NCI-H510A treated with DMSO at 0.1 percent for 48 hours (cell line): ENCODE results near the gene MPST.
"Not testable (repeated sequence)": the region's sequence is repeated elsewhere in the genome, so short reads cannot be mapped to it uniquely, and the experiment has no call there.

Source experiments
- DNase-seq: peaks from one replicate; lab custom pipeline; 2025; lab: John Stamatoyannopoulos, UW

Gene MPST

DNA sequence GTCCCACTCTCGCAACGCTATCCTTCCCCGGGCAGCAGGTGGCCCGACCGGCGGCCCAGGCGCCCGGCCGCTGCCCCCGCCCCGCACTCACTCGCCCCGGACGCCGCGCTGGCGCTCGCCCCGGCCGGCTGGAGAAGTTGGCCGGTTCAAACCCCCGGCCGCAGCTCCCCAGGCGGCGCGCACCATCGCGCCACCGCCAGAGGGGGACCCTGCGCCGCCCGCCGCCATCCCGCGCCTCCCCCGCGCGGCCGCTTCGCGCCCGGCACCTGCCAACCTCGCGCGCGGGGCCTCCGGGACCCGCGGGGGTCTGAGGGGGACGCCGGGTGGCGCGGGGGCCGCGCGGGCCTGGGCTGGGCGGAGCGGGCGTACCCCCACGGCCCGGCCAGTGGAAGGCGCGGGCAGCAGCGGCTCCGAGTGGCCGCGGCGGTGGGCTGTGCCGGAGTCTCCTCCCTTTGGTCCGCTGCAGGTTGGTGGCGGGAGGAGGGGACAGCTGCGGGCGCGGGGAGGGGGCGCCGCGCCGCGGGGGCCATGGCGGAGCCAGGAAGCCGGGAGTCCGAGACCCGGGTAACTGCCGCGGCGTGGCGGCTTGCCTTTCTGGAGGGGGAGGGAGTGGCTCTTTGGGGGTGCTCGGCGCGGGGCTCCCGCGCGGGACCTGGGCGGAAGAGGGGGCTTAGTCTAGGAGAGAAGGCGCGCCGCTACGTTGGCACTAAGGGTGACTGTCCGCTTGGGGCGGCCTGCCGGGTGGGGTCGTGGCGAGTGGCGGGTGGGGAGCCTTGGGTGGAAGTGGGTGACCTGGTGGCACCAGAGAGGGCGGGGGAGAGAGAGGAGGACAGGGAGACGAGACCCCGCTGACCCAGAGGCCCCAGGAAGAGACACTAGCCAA is at the start of gene MPST, which contains the start of gene TST:
Gene MPST (plus strand): TSS at position 434 of the 883 bp plus-strand sequence. CDS start 95 bp downstream, at position 529.
Gene TST (minus strand): TSS at position 139 of the 883 bp plus-strand sequence. CDS start 715 bp downstream, outside the sequence.
- peak; percentile 48 for DNase-seq

GRCh38 chr22:36971341-36972125 is 48.0 kb upstream of the MPST start:
- DNase-seq = no peak

DNA sequence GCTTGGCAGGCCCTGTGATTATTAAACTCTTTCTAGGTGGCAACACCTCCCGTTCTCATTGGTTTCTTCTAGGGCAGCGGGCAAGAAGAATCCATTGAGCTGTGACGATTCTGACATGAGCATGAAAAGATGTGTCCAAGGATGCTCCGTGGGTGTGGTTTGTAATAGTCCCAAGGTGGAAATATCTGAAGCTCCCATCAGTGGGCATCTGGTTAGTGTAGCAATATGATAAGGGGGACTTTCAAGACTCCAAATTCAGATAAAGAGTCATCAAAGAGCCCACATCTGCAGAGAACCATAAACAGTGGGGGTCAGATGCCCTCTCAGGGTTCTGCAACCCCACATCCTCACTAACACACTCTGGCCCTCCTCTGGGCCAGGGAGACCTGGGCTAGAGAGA is 42.9 kb upstream of the MPST start:
- no peak for DNase-seq

DNA sequence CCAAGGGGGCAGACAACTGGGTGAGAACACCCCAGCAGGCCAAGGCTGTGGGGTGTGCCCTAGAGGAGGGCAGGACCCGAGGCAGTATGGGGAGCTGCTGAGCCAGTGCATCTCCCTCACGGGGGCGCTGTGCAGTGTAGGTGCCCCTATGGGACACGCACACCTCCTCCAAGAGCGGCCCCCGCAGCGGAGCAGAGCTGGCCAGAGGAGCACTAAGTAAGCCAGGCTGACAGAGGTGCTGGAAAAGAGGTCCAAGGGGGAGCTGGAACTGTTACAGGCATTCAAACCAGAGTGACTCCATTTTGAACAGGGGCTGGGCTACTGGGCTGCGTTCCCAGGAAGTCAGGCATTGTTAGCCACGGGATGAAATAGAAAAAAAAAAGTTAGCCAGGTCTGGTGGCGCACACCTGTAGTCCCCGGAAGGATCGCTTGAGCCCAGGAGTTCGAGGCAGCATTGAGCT is 42.1 kb upstream of the MPST start:
- DNase-seq = no peak

DNA sequence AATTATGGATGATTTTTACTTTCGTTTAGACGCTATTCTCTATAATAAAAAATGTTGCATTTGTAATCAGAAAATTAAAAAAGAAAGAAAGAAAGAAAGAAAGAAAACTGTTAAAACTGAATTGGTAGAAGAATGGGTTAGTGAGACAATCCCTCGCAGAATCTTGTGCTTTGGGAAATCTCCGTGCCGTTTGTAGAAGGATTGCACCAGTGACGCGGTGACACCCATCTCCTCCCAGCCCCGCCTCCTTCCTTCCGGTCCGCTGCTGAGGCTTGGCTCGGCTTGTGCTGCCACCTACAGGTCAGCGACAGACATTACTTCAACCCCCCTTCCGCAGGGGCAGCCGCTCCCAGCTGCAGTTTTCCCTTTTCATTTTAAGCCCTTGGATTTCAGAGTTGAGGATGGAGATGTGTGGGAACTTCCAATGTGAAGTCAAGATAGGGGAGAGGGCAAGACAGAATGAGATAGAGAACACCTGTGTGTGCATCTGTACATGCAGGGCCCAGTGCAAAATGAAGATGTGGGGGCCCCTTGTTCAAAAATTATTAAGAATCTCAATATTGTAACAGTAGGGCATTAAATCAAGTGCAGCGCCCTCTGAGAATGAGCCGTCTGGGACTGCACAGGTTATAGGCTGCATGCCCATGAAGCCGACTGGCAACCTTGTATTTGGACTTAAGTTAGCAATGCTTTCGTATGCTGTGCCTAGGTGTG is 41.4 kb upstream of the MPST start:
- peak; percentile 63 for DNase-seq

DNA sequence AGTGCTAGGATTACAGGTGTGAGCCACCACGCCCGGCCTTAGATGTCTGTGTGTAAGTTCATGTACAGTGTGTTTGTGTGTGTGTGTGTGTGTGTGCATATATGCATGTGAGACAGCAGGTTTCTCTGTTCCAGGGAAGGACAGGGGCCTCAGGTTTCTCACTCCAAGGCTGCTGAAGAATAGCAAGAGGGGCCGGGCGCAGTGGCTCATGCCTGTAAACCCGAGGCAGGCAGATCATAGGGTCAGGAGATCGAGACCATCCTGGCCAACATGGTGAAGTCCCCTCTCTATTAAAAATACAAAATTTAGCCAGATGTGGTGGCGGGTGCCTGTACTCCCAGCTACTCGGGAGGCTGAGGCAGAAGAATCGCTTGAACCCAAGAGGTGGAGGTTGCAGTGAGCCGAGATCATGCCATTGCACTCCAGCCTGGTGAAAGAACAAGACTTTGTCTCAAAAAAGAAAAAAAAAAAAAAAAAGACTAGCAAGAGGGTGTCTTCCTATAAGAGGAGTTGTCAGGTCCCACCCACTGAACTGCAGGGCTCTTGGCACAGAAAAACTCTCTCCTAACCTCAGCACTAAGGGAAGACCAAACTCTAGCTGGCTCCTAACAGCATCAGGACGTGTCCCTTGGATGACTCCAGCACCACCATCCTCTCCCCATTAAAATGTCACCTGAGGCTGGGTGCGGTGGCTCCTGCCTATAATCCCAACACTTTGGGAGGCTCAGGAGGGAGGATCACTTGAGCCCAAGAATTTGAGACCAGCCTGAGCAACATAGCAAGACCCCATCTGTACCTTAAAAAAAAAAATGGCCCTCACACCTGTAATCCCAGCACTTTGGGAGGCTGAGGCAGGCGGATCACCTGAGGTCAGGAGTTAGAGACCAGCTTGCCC is 40.3 kb upstream of the MPST start:
- no peak for DNase-seq

DNA sequence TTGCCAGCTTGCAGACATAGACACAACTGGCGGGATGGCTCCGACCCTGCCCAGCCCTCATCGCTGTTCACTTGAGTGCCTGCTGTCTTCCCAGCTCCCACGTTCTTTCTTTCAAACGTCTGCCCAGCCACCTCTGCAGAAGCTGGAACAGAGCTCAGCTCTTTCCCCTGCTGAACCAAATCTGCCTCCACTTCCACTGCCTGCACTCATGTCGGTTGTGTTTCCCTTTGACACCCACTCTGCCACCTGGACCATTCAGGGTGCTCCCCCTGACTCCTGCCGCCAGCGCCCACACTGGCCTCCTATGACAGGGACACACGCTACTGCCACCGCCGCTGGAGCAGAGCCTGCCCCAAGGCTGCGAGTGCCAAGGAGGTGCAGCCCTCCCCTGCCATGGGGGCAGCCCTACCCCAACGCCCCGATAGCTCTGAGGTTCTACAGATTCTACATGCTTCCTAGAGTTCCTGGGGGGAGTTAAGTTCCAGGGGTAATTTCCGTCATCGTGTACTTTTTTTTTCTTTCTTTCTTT is 38.2 kb upstream of the MPST start:
- DNase-seq = no peak

DNA sequence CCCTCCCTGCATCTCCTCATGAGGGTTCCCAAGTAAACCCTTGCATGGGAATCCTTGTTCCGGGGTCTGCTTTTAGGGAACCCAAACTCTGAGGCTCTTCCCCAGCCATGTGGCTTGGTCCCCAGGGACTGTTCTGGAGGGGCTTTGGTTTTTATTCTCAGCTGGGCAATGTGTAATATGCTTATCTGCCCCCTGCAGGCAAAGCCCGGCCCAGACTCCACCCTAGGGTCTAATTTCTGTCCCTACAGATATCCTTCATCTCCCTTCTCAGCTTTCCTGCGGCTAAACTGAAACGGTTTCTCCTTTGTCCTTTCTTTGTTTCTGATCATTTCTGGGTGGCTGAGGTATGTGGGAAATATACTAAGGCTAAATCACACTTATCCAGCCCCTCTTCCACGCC is 37.4 kb upstream of the MPST start:
- DNase-seq = no peak

DNA sequence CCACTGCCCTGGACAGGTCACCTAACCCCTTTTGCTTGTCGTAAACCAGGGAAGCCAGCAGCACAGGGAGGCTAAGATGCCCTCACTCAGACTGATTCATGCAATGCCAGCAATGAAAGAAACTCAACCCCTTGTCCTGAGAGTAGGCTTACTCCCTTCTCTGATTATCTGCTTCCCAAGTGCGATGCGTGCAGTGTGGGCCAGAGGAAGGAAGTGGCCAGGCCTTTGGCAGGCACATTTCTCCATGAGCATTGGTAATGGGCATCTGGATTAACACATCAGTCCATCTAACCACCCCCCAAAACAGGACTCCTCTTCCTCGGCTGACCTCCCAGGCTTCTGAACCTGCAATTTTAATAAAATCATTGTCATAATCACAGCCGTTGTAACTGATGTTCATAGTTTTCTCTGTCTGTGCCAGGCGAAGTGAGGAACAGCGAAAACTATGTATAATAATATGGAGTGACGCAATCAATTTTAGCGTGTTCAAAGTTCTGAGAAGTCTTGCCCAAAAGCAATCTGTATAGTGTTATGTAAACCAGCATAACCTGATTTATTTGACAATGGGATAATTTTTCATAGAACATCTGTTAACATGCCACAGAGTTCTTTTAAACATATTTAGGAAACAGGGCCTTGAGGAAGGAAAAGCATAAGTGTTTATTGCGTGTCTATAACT is 34.2 kb upstream of the MPST start:
- no peak for DNase-seq

DNA sequence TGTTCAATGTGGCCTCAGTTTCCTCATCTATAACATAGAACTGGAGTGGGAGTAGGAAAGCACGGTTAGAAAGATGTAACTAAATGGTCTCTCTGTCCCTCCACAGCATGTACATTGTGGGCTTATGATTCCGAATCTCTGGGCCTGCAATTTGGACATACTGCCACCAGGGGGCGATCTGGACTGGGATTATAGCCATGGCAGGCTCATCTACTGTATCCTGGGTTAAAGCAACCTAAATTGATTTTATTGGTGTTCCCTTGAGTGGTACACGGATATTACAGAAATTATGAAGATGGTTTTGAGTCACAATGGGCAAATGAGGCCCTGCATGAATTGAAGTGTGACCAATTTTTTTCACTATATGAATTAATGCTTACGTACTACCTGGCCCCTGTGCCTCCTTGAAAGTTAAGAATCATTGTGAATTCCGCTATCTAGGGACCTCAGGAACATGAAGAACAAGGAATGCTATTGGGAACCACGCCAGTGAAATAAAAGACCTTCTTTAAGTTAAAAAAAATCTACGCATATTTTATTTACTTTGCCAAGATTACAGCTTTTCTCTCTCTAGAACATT is 33.2 kb upstream of the MPST start:
- DNase-seq = no peak

GRCh38 chr22:36988075-36988832 is 31.3 kb upstream of the MPST start:
- DNase-seq = no peak

DNA sequence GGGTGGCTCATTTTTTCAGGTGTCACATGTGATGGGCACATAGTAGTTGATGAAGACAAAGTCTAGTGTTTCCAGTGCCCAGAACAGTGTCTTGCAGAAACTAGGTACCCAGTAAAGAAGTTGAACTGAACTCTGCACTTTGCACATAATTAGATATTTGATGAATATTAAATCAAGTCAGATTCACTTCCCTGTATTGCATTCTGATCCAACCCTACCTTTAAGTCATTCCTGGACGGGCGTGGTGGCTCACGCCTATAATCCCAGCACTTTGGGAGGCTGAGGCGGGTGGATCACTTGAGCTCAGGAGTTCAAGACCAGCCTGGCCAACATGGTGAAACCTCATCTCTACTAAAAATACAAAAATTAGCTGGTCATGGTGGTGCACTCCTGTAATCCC is 30.5 kb upstream of the MPST start:
- not testable (repeated sequence) for DNase-seq

DNA sequence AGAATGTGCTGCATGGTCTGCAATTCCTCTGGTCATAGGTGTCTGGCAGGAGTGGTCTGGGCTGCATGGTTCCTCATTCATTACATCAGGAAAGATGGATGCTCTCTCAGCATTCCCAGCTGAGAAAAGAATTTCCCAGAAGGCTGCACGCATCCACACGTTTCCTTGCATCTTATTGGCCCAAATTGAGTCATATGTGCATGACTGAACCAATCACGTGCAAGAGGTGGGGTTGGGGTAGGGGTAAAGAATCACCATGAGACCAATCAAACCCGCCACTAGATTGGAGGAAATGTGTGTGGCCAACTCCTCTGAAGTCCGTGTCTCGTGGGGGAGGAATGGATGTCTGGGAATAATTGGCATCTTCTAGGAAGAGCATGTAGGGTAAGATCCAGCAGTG is 29.1 kb upstream of the MPST start:
- DNase-seq = no peak

- no peak for DNase-seq
Observed at GRCh38 chr22:36991206-36991605, 28.3 kb upstream of the MPST start.

DNA sequence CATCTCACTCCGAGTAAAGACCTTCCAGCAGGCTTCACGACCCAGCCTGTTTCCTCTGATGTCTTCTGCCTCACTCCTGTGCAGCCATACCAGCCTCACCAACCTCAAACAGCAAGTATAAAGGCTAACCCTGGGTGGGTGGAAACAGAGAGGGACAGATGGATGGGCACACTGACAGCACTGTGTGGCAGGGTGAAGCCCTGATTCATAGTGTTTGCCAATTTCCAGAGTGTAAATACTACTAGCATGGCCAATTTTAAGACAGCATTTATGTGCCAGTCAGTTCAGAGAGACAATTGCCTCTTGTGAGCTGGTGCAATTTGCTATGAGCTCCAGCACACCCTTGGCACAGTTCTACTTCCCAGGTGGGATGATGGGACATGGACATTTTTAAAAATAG is 21.8 kb upstream of the MPST start:
- no peak for DNase-seq

- DNase-seq = no peak
Observed at GRCh38 chr22:36998620-36999351, 20.8 kb upstream of the MPST start.

- no peak for DNase-seq
Observed at GRCh38 chr22:36999463-36999862, 20.1 kb upstream of the MPST start.
